Endothelial cell of coronary artery (primary cell): ENCODE measurements around the gene SAMD1. TPM values are rescaled to one million over a fixed set of nuclear protein-coding genes. Genes with fewer than 3 reads are reported as not detected.

Source experiments
- total RNA-seq: library from RNA; depleted of rRNA; stranded (reverse); fragments of >200 nt; gene quantifications from 2 replicates; pipeline ENCODE4 v1.2.3, GENCODE V29; 2014

Gene SAMD1
- 17.1 and 24.1 TPM in 2 replicates for total RNA-seq

GRCh38 chr19:14090509-14091080, at the start of gene SAMD1:
SAMD1 (minus strand) TSS chr19:14090751.

GRCh38 chr19:14136509-14137281, 46.1 kb upstream of the SAMD1 start, which contains the start of gene ASF1B:
ASF1B (minus strand) TSS chr19:14136589; CDS start chr19:14136456, 133 bp downstream.

DNA sequence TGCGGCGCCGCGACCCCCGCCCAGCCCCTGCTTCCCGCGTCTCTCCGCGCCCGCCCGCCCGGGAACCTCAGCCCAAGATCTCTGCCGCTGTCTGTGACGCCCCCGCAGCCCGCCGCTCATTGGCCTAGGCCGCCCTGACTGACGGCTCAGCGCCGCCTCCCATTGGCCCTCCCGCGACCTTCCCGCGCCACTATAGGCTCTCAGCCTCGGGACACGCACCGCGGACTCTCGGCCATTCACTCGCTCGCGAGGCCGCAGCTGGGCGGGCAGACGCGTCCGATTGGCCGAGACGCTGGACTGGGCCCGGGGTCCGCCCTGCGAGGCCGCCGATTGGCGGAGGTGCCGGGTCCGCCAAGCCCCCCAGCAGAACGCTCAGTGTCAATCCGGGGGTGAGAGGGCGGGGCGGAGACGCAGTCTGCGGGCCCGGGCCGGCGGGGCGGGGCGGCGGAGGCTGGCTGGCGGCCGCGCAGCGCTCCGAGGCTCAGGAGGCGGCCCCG, 27.2 kb upstream of the SAMD1 start, which contains the start of gene PRKACA:
Gene PRKACA (minus strand): TSS at position 95 of the 497 bp plus-strand sequence. CDS start 215 bp downstream, outside the sequence.

GRCh38 chr19:14085309-14085995, 5.1 kb downstream of the SAMD1 start, which contains the start of gene C19orf67:
C19orf67 (minus strand) TSS chr19:14085783; CDS start chr19:14085627, 156 bp downstream.

GRCh38 chr19:14072535-14073260, 17.9 kb downstream of the SAMD1 start, which contains the start of gene MISP3:
MISP3 (plus strand) TSS chr19:14072786; CDS start chr19:14073310, 524 bp downstream.

DNA sequence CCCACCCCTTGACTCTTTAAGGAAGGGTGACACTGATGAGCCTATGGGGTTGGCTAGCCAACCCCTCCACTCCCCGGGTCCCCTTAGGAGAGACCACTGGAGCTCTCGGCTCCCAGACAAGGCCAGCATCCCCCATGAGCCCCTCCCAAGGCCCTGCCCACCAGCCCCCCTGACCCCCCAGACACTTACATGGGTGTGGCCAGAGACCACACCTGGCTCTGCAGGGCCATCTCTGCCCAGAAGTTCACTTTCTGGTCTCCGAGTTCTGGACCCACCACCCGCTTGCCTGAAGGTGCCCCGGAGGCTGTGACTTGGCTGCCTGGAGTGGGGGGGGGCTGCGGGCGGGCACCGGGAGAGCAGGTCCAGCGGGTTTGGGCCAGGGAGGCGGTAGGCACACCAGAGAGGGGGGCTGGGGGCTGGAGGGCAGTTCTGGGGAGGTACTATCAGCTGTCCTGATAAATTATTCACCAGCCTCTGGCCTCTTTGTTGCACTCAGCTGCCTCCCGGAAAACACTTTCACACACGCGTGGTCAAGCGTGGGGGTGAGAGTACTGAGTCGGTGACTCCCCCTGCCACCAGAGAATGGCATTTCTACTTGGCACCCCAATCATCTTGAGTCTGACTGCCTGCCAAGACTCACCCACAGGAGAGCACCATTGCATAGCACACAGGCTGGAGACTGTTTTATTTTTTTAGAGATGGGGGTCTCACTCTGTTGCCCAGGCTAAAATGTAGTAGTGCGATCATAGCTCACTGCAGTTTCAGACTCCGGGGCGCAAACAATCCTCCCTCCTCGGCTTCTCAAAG, 28.6 kb downstream of the SAMD1 start, which contains the start of gene PALM3:
Gene PALM3 (minus strand): TSS at position 326 of the 807 bp plus-strand sequence. CDS start 96 bp downstream, at position 230.

Other genes with a start within 250 kb of the SAMD1 start
- gene NANOS3, start 213.6 kb downstream of the SAMD1 start, total RNA-seq = not detected in 2 replicates
- gene BRME1, start 184.6 kb downstream of the SAMD1 start, total RNA-seq = 0.54 and 0.66 TPM in 2 replicates
- gene CC2D1A, start 184.6 kb downstream of the SAMD1 start, total RNA-seq = 5.4 and 7.2 TPM in 2 replicates
- gene PODNL1, start 152.3 kb downstream of the SAMD1 start, total RNA-seq = 0.09 TPM in 2 replicates
- gene DCAF15, start 138.2 kb downstream of the SAMD1 start, total RNA-seq = 9.7 and 11.1 TPM in 2 replicates
- 2.8 and 3.4 TPM in 2 replicates for gene RFX1, start 84.4 kb downstream of the SAMD1 start, total RNA-seq
- not detected in 2 replicates for gene RLN3, start 62.6 kb downstream of the SAMD1 start, total RNA-seq
- 5.9 and 8.5 TPM in 2 replicates for gene IL27RA, start 59.0 kb downstream of the SAMD1 start, total RNA-seq
- under 0.01 and 0.18 TPM in 2 replicates for gene PALM3, start 28.7 kb downstream of the SAMD1 start, total RNA-seq
- 0.09 TPM in 2 replicates for gene MISP3, start 18.0 kb downstream of the SAMD1 start, total RNA-seq
- not detected in 2 replicates for gene C19orf67, start 5.0 kb downstream of the SAMD1 start, total RNA-seq
- 35.7 and 45.3 TPM in 2 replicates for gene PRKACA, start 27.0 kb upstream of the SAMD1 start, total RNA-seq
- gene ASF1B, start 45.8 kb upstream of the SAMD1 start, total RNA-seq = 6.2 and 16.7 TPM in 2 replicates
- 1.7 and 3.7 TPM in 2 replicates for gene ADGRL1, start 115.4 kb upstream of the SAMD1 start, total RNA-seq